Retinal pigment epithelial cell (primary cell): ENCODE data around the gene ARTN.

Experiments
- DNase-seq: peaks from one replicate; pipeline ENCODE4 v3.0.0-alpha.2; 2010; ENCODE audit warnings: low read depth
- H3K4me3 ChIP-seq: 2 replicates; pipeline ENCODE4 v1.5.1; 2011; ENCODE audit warnings: mild to moderate bottlenecking, low read length, control low read depth, moderate library complexity
- CTCF ChIP-seq: conservative IDR thresholded peaks from 2 replicates; pipeline ENCODE4 v1.5.1; 2011; ENCODE audit warnings: low read depth, low read length, control low read depth, inconsistent platforms

Gene ARTN

GRCh38 chr1:43962324-43962723, 28.7 kb downstream of the ARTN start:
- no peak for TF ChIP-seq CTCF
- DNase-seq: no peak
- no peak overlapping the region for H3K4me3 ChIP-seq

GRCh38 chr1:43963006-43963405, 29.4 kb downstream of the ARTN start:
- DNase-seq: no peak

GRCh38 chr1:43963890-43964289, 30.3 kb downstream of the ARTN start:
- no peak overlapping the region for H3K4me3 ChIP-seq
- no peak for DNase-seq
- TF ChIP-seq CTCF: no peak

More at GRCh38 chr1:43963006-43963405, 29.4 kb downstream of the ARTN start:
- no peak for TF ChIP-seq CTCF
- no peak overlapping the region for H3K4me3 ChIP-seq

GRCh38 chr1:43965316-43965715, 31.7 kb downstream of the ARTN start:
- no peak for TF ChIP-seq CTCF
- no peak for DNase-seq
- H3K4me3 ChIP-seq: no peak overlapping the region

- TF ChIP-seq CTCF: no peak
- DNase-seq: no peak
- H3K4me3 ChIP-seq: no peak overlapping the region
Observed at GRCh38 chr1:43968348-43968948, 34.8 kb downstream of the ARTN start.

- DNase-seq: no peak
- H3K4me3 ChIP-seq: peak overlapping the region; percentile 98
Observed at GRCh38 chr1:43969416-43969745, 35.8 kb downstream of the ARTN start.

More at GRCh38 chr1:43969416-43969745, 35.8 kb downstream of the ARTN start:
- TF ChIP-seq CTCF: no peak
